ENCODE measurements around the gene UGT1A6.
"Not testable (repeated sequence)": the region's sequence is repeated elsewhere in the genome, so short reads cannot be mapped to it uniquely, and the experiment has no call there.

DNA sequence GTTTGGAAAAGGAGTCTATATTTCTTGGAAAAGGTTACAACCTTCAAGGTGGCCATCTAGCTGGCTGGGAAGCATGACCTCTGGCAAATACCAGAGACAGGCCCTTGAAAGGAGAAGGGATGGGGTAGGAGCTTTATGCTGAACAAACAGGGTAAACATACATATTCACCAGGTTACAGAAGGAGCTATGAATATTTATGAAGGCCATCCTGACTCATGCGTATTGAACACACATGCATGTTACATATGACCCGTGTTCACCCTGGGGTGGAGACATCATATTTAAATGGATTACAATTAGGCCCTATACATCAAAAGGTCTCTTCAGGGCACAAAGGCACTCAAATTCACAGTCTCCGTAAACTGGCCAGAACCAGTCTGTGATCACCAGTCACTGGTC, 36.7 kb upstream of the UGT1A6 start:
- TF ChIP-seq CTCF (conservative IDR thresholded peaks at IDR 0.05 in 1 of 2, IDR thresholded peaks at IDR 0.05 in 1 of 2; ENCODE audit: extremely low read depth in 1 of 2, insufficient read depth in 1 of 2, low read depth in 1 of 2, low read length in 2 of 2); EZH2 (IDR thresholded peaks at IDR 0.05; ENCODE audit: borderline replicate concordance, low read length): not testable (repeated sequence)

Data from mammary epithelial cell (primary cell).